GM15510 (cell line): Measurements from ENCODE around the gene THOC7.

Experiments
- POLR2A ChIP-seq: IDR thresholded peaks from 3 replicates; pipeline ENCODE4 v1.6.1; 2011; ENCODE audit warnings: borderline replicate concordance; ENCODE audit not compliant: insufficient read length; ENCODE audit errors: extremely low read depth

THOC7 gene

DNA sequence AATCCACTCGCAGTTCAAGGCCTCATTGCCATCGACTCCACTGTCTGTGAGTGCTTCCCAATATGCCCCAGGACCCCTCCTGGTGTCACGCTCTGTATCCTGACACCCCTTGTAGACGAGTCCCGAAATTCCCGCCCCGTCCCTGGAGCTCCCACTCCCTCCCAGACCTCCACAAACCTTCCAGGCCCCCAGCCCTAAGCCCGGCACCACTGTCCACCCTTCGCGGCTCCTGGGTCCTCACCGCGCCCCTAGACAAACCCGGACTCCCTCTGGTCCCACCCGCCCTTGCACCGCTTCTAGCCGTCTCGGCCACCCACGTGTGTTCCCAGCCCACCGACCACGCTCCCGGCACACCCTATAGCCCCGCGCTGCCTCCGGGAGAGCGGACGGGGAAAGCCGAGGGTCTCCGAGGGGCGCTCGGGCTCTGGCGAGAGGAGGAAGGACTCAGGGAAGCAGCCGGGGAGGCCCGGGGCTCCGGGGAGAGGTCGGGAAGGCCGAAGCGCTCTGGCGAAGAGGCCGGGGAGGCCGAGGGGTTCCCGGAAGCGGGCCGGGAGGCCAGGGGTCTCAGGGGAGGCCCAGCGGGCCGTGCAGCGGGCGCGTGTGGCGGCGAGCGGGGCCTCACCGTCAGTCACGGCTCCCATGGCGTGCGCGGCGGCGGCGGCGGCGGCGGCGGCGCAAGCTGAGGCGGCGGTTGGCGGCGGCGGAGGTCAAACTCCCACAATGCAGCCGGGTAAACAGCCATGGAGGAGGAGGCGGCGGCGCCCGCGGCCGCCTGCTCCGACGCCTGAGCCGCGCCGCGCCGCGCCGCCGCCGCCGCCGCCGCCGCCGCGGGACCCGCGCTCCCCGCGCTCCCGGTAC lies at the start of gene THOC7, which contains the start of gene ATXN7:
THOC7 (minus strand) TSS at position 656 of the 858 bp plus-strand sequence; CDS start at position 641, 15 bp downstream.
ATXN7 (plus strand) TSS at position 718 of the 858 bp plus-strand sequence. CDS start 48,732 bp downstream, outside the sequence.
- peak; percentile 61 for TF ChIP-seq POLR2A

DNA sequence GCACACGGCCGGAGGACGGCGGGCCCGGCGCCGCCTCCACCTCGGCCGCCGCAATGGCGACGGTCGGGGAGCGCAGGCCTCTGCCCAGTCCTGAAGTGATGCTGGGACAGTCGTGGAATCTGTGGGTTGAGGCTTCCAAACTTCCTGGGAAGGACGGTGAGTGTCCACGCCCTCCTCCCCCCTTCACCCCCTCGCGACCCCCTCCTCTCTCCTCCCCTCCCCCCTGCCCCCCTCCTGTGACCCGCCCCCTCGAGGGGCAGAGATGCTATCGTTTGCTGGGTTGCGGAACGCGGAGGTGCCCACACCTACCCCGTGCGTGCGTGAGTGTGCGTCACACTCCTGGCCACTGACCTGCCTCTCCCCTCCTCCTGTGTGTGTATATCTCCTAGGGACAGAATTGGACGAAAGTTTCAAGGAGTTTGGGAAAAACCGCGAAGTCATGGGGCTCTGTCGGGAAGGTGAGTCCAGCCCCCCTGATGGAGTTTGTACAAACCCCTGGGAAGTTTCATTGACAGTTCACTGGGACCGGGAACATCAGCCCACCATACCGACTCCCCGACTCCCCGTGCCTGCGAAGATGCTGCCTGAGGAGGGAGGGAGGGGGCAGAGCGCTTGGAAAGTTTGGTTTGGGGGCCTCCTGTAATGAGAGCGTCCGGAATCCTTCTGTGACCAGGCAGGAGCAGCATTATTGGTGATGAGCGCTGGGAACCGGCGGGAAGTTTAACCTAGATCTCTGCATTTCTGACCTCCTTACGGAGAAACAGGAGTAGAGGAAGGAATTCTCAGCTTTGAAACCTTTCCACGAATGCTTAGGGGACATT lies 49.4 kb upstream of the THOC7 start:
- no peak for TF ChIP-seq POLR2A

GRCh38 chr3:63911873-63912767 lies 48.5 kb upstream of the THOC7 start, which contains the start of gene SCAANT1:
Gene SCAANT1 (minus strand): TSS chr3:63912383.
- TF ChIP-seq POLR2A: peak; percentile 51

- no peak for TF ChIP-seq POLR2A
Observed at GRCh38 chr3:63911509-63911872, 47.9 kb upstream of the THOC7 start.

- TF ChIP-seq POLR2A: no peak
Observed at GRCh38 chr3:63910891-63911290, 47.3 kb upstream of the THOC7 start.

GRCh38 chr3:63910001-63910400 lies 46.4 kb upstream of the THOC7 start:
- no peak for TF ChIP-seq POLR2A

DNA sequence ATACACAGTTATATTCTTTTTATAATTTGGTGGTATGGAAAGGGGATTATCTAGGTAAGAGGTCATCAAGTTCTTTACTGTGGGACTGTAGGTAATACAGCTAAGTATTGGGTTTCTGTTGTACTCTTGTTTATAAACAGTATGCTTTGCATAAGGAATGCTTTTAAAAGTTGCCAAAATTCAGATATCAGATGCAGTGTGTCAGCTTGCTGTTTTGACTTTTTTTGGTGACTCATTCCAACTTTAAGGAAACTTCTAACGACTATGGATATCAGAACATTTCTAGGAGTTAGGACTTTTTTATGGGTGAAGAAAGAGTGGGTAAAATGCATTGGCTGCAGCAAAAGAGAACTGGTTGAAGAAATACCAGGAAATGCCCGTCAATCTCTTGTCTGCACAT lies 45.8 kb upstream of the THOC7 start:
- no peak for TF ChIP-seq POLR2A

DNA sequence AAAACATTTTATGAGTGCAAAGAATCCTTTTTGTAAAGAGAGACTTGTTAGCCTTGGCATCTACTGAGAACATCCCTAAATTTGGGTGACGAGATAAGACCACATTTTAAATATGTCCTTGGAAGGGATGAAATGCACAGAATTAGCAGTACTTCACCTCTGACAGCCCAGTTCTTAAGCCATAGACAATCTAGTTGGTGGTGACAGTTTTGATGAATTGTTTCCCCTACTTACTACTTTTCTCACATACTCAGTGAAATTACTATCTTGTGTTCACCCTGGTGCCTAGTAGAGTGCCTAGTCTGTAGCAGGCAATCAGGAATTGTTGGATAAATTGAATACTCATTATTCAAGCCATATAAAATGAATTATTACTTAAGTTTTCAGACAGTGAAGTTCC lies 45.2 kb upstream of the THOC7 start:
- no peak for TF ChIP-seq POLR2A

- no peak for TF ChIP-seq POLR2A
Observed at GRCh38 chr3:63908081-63908736, 44.6 kb upstream of the THOC7 start.

DNA sequence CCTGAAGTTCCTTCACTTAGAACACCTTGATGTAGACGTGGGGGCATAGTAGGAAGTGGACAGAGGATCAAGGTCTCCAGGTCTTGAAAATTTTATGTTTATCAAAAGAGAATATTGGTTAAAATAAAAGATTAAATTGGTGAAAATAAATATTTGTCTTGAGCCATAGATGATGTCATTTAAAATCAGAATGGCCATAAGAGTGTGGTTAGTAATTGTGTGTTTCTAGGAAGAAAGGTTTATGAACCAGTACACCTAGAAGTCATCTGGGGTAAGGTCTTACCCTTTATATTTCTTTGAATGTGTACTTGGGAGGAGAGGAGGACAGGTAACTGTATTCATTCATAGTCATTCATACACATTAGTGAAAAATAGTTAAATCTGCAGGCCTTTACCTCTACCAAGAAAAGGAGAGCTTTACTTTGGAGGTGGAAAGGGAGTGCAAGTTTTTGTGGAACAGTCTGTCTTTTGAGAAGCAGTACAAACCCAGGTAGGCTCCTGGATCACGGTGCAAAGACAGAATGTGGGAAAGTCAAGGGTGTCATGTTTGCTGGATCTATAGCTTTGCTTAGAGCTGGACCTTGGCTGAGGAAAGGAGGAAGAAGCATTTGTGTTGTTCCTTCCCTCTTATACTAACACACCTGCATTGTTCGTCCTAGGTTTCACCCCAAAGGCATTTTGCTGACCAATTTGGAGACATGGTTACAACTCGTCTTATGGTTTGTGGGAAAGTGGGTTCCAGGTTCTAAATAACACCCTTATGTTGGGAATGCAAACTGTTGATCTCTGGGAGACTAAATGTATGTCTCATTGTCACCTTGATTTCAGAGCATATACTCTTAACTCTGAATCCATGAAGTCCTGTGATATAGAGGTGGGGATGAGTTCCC lies 42.4 kb upstream of the THOC7 start:
- no peak for TF ChIP-seq POLR2A

- no peak for TF ChIP-seq POLR2A
Observed at GRCh38 chr3:63900459-63900858, 36.9 kb upstream of the THOC7 start.

DNA sequence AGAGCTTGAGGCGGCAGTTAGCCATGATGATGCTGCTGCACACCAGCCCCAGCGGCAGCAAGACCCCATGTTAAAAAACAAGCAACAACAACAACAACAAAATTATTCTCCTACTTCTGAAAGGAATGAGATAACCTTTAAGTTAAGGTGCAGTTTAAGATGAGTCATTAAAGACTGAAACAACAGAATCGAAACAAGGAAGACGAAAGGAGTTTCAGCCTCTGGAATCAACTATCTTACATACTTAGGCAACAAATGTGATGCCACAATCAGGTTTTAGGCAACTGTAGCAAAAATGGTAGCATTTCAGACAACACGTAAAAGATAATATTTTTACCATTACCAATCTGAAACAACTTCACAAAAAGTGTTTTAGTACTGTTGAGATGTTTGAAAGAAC lies 36.4 kb upstream of the THOC7 start:
- TF ChIP-seq POLR2A: no peak
